HG02763 (cell line): Measurements from ENCODE around the gene PRKAR1B.

ENCODE experiments used
- ATAC-seq: cut with Tn5 transposase; IDR thresholded peaks from one replicate; pipeline ENCODE4 v1.9.1; 2021; ENCODE audit warnings: mild to moderate bottlenecking, moderate library complexity; ENCODE audit not compliant: unreplicated experiment

PRKAR1B gene

DNA sequence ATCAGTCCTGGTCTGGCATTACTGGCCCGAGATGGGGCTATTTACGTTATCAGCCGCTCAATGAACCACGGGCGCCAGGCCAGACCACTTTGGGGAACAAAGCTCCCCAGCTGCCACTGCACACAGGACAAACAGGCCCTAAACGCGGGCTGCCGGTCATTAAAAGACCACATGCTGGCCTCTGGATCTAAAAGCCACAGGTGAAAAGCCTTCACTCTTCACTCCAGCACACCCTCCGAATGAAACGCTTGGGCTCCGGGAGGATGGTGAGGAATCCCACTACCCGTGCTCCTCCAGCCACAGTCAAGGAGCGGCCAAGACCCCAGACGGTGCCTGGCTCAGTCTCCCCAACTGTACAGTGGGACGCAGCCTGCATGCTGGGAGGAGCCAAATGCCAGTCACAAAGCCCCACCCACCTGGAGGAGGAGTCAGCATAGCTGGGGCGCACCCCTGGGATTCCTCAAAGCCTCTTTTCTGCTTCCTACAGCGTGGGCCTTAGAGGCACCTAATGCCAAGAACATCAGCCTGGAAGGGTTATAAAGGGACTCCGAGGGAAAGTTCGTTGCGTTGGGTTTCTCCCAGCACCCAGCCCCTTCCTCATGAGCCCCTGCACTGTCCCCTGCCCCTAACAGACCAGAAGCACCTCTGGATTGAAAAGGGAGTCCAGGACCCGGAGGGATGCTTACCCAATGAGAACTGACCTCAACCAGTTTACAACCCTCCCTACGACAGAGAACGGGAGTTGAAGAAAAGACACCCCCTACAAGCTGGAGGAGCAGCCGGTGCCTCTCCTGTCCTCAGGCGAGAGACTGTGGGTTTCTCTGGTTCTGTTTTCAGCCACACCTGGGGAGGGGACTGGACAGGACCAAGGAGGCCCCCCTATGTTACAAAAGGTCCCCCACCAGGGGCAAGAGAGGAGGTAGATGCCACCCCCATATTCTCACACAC, 212.2 kb downstream of the PRKAR1B start:
- ATAC-seq, result no peak

GRCh38 chr7:514242-514641, 212.8 kb downstream of the PRKAR1B start:
- ATAC-seq, result no peak

- ATAC-seq, result no peak
These were observed 213.4 kb downstream of the PRKAR1B start for GRCh38 chr7:513521-514166.

GRCh38 chr7:512541-513311, 214.4 kb downstream of the PRKAR1B start:
- ATAC-seq, result no peak

DNA sequence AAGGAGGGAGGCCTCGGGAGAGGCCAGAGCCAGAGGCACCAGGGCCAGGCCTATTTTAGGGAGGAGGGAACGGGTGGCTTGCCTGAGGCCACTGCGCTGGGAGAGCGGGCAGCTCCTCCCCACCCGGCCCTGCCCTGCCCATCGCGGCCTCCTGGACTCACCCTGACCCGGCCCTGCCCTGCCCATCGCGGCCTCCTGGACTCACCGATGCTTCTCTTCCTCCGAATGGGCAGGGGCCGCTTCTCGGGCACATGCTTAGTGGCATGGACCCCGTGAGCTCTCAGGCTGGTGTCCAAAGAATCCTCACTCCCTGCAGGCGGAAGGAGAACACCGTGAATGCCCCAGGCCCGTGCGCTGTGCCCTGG, 215.0 kb downstream of the PRKAR1B start:
- ATAC-seq, result no peak

- no peak for ATAC-seq
These were observed 215.5 kb downstream of the PRKAR1B start for GRCh38 chr7:511476-512145.

DNA sequence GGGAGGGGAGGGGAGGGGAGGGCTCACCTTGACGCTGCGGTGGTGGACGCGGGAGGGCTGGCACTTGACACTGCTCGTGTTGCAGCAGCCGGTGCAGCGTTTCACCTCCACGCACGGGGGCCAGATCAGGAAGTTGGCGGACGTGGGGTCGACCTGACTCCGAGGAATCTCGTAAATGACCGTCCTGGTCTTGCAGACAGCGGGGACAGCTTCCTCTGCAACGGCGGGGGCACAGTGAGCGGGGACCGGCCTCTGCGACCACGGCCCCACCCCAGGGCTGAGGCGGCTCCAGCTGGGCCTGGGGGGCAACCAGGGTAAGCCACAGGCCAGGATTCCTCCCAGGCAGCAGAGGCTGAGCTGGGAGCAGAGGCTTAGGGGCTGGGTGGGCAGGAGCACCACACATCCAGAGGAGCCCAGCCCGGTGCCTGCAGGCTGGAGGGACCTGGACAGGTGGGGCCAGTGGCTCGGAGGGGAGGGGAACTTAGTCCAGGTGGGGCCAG, 216.2 kb downstream of the PRKAR1B start:
- ATAC-seq, result no peak

DNA sequence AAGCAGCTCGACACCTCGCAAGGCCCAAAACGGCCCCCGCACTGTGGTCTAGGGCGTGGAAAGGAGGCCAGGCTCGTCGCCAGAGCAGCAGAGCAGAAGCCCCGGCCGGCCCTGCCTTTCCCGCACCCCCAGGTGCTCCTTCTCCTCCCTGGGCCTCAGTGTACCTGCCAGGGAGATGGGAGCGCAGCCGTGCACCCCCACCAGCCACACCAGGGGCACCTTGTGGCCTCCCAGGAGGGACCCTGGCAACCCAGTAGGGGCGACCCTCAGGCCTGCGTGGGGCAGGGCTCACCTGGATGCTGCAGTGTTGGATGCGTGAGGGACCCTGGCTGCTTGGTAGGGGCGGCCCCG, 217.0 kb downstream of the PRKAR1B start:
- no peak for ATAC-seq

DNA sequence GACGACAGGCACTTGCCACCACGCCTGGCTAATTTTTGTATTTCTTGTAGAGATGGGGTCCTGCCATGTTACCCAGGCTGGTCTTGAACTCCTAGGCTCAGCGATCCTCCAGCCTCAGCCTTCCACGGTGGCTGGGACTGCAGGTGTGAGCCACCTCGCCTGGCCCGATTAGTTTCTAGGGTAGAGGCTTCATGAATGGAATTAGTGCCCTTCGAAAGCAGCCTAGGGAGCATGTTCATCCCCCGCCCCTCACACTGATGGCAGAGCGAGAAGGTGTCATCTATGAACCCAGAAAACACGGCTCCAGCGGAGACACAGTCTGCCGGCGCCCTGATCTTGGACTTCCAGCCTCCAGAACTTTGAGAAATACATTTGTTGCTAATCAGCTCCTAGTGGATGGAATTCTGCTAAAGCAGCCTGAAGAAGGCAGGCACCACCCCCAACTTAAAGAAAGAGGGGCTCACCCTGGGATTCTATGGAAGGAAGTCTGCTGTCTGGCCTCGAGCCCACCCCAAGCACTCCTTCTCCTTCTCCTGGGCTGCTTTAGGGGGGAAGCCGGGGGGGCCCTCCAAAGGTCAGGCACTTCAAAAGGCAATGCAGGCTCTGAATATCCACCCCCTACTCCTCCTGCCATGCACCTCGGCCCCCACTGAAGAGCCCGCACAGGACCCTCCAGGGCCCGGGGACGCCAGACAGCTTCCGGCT, 217.5 kb downstream of the PRKAR1B start:
- ATAC-seq, result no peak

DNA sequence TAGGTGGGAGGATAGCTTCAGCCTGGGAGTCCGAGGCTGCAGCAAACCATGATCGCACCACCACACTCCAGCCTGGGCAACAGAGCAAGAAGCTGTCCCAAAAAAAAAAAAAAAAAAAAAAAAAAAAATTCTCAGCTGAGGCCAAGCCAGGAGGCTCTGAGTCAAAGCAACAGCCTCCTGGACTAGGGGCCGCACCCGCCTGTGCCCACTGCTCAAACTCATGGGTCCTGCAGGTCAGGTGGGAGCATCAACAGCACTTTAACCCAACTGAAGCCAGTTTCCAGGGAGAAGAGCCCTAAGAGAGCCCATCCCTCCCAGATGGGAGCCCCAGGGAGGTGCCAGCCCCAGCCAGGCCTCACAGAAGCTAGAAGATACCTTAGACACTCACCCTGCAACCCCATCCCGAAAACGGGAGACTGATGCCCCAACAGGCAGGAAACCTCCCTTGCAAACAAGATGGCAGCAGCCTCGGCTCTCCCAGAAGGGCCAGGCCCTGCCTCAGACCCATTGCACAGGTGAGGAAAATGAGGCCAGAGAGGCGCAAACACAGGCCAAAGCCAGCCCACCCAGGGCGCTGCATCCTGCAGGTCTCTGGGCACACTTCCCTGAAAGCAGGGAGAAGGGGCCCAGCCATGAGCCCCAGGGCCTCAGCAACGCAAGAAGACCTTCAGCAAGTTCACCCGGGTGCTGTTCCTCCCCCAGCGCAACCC, 218.5 kb downstream of the PRKAR1B start:
- ATAC-seq, result no peak

- ATAC-seq, result no peak
These were observed 219.3 kb downstream of the PRKAR1B start for GRCh38 chr7:507623-508300.

DNA sequence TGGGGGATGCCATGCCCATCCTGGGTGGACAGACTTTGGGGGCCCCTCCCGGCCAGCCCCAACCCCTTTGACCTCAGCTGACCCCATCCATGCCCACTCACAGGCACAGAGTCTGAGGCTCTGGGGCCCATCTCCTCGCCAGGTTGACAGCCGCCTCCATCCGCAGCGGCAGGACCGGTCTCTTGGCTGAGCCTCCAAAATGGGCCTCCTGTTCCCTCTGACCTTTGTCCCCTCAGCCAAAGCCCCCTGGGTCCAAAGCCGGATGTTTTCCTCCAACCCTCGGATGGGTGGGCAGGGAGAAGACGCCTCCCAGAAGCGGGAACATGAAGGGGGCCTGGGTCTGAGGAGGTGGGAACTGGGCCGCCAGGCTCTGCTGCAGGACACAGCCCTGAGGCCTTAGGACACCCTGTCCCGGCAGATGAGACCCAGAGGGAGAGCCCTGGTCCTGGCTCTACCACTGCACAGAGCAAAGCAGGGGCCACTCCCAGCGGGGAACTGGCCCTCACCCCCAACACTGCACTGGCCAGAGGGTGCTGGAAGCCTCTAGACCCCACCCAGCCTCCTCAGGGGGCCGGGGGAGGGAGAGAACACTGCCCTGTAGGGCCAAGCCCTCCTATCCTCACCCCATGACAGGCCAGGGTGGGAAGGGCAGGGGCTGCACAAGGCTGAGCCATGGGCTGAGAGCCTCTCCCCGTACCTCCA, 220.0 kb downstream of the PRKAR1B start:
- no peak for ATAC-seq

DNA sequence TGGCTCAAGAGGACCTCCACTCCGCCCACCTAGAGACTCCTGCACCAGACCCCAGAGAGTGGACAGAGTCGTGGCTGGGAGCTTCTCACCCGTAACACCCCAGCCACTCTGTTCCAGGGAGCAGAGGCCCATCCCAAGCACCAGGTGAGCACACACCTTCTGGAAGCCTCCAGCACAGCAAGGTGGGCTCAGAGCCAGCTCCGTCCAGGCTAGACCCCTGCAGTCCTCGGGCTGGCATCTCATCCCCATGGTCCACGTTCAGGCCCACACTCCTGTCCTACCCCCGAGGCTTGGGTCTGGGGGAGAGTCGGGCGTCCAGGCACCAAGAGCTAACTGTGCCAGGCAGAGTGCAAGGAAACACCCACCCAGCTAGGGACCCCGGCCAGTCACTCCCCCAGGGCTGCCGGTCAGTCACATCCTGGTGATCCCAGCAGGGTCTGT, 220.7 kb downstream of the PRKAR1B start:
- no peak for ATAC-seq

- no peak for ATAC-seq
These were observed 221.9 kb downstream of the PRKAR1B start for GRCh38 chr7:505171-505570.

- ATAC-seq, result no peak
These were observed 222.6 kb downstream of the PRKAR1B start for GRCh38 chr7:504221-505111.

- ATAC-seq, result no peak
These were observed 223.4 kb downstream of the PRKAR1B start for GRCh38 chr7:503575-504111.

DNA sequence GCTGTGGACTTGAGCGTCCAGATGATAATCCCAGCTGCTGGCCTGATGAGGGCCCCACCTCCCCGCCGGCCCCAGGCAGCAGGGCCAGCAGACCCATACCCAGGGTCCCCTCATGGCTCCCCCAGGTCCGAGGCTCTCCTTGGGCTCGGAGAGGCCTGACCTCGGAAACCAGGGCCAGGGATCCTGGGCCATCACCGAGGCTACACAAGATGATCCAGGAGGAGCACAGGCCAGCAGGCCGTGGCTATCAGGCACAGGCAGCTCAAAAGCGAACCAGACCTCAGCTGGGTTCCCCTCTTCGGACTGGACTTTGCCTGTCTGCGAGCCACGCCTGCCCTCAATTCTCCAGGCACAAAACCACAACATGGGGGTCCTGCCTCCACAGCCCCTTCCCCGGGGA, 224.8 kb downstream of the PRKAR1B start:
- no peak for ATAC-seq
